HG03045 (cell line): ENCODE measurements around the gene NRG3.

Experiments
- ATAC-seq: cut with Tn5 transposase; IDR thresholded peaks from one replicate; pipeline ENCODE4 v1.9.1; 2021; ENCODE audit warnings: mild to moderate bottlenecking, moderate library complexity; ENCODE audit not compliant: unreplicated experiment

Gene NRG3

DNA sequence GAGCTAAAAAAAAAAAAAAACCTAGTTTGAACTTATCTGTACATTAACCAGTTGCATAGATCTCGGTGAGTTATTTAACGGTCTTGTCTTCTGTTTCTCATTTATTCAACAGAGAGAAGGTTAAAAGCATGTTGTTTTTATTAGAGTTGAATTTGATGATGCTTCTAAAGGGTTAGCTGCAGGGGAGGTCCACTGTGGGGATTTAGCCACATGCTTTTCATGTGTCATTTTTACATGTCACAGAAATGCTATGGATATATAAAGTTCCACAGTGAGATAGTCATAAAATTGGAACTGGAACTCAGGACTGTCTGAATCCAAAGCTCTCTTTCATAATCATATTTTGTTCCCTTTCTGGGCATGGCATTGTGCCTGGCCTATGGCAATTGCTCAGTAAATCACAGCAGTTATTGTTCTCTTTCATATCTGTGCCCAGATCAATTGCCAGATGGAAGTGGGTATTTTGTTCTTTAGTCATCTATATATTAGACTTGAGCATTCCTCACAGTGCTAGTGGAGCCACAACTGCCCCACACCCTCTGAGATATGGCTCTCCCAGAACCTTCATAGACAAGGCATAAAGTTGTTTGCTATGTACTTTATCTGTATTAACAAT is 578.8 kb downstream of the NRG3 start:
- no peak for ATAC-seq

DNA sequence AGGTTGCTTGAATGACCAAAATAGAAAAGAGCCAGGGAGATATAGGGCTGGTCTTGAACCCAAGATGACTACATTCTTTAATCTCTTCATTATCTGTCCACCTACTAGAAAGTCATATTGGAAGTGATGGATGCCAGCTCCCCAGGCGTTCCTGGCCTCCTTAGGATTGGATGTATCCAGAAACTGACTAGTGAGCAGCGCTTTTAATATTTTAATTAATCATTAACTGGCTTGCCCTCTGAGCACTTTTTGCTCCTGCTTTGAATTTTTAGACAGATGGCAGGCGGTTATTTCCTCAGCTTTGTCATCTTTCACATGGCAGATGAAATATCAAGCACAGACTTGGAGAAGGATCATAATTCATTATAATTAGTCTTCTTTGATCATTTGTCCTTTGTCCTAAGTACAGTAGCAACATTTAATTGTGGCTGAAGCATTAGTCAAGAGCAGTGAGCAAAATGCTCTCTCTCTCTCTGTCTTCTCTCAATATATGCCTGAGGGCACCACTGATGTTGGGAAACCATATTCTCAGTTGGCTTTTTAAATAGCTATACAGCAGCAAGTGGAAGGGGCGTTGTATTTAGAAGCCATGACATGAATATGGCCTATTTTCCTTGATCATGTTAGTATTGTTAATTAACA is 588.0 kb downstream of the NRG3 start:
- ATAC-seq: no peak

DNA sequence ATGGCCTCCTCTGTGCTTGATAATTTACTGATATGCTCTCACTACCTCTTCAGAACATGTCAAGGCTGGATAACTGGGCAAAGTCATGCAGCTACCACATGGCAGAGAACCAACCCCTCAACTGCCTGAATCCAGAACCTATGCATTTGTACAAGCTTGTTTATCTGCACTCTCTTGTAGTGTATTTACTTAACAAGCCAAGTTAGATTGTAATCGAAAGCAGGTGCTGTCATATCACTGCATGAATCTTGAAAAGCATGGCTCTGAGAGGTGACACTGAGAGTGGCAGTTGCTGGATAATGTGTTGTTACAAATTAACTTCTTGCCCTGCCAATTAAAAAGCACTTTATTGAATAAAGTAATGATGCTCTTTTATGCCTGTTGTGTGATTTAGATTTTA is 588.6 kb downstream of the NRG3 start:
- ATAC-seq: no peak

DNA sequence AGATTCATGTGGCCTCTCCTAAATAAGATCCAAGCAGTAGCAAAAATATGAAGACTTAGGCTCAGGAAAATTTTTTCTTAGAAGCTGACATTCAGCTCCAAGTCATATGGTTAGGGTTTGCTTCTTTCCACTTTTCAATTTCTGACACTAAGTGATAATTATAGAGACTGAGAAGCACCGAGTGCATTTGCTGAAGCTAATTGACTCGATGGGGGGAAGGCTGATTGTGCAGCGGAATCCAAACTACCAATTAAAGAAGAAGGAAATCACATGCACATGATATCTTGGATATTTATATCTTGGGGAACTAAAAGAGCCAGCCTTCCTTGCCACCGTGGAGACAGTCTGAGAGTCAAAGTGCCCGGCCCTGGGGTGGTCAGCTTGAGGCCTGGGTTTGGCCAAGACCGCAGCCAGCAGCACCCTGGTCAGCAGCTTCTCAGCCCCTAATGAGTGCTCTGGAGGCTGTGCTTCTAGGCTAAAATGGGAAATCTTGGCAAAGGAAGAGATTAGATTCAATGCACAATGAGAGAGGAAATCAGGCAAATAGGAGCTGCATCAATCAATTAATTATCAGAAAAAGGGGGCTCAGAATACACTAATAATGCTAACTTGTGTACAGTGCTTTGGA is 589.3 kb downstream of the NRG3 start:
- ATAC-seq: no peak

DNA sequence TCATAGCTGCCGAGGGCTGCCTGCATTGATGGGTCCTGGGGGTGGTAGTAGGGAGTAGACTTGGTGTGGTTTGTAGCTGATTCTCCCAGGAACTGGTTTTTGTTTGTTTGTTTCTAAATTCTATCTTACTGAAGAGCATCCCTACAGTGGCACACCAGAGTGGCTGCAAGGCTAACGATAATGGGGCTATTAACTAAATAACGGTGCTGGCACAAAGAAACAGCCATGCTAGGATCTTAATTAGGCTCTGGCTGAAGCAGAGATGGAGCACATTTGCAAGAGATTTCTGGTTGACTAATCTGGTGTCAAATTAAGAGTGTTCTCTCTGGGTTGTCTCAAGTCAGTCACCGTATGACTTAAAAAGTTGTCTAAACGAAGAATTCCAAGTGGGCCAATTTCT is 590.0 kb downstream of the NRG3 start:
- no peak for ATAC-seq

DNA sequence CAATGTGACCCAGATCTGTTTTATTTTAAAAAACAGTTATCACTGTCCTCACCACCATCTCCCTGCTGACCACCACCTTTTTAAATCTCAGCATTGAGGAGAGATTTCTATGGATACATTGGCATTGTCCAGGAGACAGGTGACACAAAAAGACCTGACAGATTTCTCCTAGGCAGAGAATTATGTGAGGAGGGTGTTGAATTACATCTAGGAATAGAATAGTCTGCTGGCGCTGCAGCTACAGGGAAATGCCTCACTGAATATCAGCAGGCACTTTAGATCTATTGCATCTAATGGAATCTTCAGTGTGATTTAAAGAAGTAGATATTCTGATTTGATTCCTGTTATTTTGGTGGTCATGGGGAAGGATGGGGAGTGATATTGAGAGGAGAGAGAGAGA is 593.5 kb downstream of the NRG3 start:
- no peak for ATAC-seq

DNA sequence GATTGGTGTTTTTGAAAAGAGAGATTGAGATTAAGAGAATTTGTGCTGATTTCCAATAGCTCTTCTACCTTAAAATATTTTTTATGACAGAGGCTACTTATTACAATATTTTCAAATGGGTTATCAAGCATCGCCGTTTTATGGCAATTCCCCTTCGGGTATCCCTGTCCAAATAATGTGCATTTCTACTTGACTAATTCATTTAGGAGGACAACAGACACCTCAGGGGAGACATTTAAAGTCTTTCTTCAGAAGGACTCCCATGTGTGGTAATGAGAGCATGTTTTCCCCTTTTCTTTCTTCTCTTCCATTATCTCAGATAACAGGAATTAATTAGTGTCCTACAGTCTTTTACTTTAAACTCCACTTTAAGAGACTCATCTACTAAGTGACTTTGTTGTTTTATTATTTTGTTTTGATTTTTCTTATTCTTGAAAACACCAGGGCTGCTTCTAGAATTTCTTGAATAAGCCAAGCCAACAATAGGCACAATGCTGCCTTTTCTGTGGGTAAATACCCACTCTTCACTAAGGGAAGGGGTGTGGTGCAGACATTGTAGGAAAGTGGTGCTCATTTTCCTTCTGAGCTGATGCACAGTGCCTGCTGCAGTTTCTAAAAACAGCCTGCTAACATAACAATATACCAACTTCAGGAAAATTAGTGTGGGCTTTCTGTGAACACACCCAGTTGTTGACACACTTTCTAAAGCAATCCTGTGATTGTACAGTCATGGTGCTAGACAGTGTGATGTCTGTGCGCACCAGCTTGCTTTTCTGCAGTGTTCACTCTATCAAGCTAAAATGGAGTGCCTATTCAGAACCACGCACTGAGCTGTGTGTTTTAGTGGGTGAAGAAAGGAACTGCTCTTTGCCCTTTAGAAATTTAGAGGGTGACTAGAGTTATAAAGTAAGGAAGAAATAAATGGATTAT is 597.7 kb downstream of the NRG3 start:
- ATAC-seq: no peak

DNA sequence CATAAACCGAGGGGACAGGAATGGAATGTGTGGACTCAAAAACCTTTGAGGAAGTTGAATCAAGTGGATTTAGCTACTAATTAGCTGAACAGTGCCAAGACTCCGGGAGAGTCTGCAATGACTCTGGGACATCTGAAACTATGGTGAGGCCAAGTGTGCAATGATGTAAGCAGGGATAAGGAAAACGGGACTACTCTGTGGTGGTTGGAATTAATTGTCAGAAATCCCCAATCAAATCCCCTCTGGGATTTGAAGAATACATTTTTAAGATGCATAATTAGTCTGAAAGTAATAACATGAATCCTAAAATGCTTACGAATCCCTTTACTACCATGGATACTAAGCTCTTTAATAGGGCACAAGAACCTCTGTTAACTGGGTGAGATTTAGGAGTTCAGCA is 602.8 kb downstream of the NRG3 start:
- ATAC-seq: no peak

DNA sequence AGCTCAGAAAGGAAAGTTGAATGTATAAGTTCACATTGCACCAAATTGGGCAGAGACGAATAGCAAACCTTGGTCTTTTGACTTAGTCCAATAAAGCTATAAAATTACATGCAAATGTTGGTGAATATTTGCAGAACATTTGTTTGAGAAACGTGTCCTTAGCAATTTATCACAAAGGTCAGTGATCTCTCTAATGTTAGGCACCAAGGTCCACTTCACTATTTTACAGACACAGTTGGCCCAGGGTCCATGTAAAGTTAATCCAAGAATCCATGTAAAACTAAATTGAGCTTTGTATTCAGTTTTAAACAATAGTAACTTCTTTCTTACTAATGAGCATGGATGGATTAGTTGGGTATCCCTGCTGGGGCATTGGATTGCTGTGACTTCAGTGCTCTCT is 617.7 kb downstream of the NRG3 start:
- no peak for ATAC-seq

DNA sequence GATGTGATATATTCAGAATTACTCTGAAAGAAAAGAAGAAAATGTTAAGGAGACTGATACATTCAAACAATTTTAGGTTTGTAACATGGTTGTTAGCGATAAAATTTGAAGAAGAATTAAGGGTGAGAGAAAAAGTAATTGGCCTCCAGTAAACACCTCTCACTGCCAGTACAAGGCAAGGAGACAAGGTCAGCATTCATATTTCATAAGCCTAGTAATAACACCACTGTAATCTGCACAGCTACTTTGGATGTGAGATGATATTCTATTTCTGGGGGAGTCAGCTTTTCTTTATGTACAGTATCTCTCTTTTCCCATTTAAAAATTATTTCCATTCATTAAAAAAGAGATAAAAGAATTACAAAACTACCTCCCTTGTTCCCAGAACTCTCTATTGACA is 621.1 kb downstream of the NRG3 start:
- ATAC-seq: no peak

DNA sequence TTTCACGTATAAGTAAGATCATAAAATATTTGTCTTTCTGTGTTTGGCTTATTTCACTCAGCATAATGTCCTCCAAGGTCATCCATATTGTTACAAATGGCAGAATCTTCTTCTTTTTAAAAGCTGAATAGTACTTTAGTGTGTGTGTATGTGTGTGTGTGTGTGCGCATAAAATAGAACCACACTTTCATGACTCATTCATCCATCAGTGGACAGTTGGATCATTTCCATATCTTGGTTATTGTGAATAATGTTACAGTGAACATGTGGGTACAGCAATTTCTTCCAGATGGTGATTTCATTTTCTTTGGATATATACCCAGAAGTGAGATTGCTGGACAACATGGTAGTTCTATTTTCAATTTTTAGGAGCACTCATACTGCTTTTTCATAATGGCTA is 622.4 kb downstream of the NRG3 start:
- ATAC-seq: no peak

DNA sequence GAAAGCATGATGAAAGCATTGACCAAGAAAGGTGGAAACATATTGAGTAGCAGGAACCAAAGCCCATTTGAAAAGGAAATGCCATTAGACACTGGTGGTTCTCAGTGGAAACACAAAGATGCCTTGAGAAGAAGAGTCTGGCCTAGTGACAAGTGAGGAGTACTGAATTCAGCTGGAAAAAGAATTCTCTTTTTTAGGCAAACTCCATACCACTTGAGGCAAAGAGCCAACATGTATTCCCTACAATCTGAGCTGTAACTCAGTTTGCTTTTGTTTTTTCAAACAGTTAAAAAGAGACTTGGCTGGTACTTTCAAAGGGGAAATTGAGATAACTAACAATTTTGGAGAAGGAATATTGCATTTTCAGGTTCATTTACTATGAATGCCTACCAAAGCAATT is 624.0 kb downstream of the NRG3 start:
- no peak for ATAC-seq

DNA sequence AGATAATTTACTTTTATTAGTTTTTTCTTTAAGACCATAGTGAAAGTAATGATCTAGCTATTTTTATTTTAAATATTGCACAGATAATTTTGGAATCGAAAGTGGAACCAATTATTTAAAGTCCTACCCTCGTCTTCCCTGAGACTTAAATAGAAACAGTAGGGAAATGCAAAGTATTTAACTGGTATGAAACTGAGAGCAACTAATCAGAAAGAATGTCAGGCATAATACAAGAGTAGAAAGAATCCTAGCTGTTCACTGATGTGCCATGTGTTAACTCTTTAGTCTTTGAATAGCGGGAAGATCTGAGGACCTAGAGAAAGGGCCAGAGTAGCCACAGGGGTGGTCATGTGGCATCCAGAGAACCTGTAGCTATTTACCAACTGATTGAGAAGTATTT is 630.0 kb downstream of the NRG3 start:
- ATAC-seq: no peak

DNA sequence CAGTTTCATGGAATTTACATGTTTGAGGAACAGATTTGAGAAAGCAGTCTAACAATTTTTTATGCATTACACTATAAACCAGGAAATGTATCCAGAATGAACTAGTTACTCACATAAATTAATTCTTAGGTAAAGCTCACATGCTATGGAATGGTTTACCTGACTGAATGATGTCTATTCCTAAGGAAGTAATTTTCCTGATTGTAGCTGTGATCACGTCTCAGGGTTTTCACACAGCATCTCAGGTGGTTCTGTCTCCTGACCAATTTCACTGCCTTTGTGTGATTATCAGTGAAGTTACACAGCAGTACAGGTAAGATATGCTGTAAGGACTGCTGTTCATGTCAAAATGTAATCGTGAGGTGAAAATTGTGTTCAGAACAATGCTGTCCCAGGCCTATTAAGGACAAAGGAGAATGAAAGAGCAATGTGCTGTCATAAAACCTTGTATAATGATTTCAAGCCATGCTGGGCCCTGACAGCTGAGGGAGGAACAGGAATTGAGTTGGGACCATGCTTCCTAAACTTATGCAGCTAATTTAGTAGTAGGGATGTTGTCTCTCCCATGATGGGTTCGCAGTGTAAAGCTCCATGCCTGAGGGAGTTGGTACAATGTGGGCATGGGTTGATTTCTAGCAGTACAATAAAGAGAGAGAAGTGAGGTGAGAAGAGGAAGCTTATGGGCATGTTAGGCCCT is 631.8 kb downstream of the NRG3 start:
- no peak for ATAC-seq

DNA sequence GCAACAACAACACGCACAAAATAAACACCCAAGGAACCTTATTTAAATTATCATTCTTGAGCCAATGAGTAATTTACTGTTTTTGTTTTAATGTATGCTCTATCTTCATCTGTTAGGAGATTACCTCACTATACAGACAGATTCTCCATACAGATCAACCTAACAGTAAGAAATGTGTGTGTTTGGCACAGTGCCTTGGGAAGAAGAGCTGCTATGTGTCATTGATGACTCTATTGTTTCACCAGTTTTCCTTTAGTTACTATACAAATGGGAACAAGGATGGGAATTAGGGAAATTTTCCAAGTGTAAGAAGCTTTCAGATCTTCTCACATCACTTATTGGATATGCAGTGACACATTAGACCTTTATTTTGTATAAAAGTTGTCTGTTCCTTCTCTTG is 640.3 kb downstream of the NRG3 start:
- ATAC-seq: no peak

DNA sequence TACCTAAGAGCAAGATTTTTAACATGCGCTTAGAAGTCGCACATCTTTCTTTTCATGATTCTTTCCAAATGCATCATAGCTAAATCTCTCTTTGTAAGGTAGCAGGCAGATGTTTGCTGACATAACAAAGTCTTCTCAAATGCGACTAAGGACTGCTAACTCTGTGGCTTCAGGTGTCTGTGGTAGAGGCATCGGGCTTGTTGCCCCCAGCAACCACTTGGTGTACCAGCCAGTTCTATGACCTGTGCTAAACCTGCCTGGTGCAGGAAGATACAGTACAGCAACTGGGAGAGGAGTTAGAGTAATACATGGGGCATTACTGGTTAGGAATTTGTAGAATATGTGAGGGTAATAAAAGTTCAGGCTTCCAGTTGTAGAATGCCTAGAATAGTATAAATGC is 654.1 kb downstream of the NRG3 start:
- no peak for ATAC-seq

DNA sequence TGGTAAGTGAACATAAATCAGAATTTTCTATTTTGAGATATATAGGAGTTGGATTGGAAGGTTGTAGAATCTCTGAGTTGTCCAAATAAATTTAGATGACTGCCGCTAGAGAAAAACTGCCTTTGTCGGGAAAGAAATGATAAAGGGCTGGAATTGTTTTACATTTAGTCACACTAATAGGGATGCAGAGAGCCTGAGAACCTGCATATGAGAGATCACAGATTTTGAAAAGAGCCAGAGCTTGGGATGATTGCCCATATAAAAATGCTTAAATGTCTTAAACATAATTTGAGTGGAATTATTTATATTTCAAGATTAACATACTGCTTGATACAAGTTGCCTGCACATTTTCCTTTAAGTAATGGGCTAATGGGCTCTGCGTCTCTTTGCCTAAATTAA is 660.5 kb downstream of the NRG3 start:
- no peak for ATAC-seq

DNA sequence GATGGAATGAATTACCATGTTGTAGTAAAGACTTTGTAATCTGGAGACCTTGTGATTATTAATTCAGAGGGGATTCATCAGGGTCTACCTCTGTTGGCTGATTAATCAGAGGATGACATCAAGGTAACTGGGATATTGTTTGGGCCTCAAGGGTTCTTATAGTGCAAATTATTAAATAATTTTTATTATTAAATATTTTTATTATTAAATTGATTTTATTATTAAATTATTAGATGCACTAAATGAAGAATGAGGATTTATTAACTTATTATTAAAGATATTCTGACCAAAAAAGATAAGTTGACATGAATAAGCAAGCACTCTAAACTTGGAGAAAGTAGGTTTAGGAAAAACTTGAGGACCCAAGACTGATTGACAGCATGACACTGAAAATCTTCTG is 661.7 kb downstream of the NRG3 start:
- ATAC-seq: no peak

DNA sequence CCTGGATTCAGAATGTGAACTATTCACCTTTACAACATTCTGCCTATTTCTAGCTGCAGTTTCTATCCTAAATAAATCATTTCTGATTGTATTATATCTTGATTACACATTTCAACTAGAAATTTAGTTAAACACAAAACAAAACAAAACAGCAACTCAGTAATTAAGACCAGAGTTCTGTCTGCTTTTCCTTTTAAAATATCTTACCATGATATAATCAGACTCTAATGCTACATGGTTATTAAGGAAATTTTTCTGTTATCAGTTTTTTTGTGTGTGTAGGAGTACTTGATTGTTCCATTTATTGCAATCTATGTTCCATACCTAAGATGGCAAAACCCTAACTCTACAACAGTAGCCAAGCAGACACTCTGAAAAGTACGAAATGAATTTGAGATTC is 663.3 kb downstream of the NRG3 start:
- no peak for ATAC-seq

DNA sequence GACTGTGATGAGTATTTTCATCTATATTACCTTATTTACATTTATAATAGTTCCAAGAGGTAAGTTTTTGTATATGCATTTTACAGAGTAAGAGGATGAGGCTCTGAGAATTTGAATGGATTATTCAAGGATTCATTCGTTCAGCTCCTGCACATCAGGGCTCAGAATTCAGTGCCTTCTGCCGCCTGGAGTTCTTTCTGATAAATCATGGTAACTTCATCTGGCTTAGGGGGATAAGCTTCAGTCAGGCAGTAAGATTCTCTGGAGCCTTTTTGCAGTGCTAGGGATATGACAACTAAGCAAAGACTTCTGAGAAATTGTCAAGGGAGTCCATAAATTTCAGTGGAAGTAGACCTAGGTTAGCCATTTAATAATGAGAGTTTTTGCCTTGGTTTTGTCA is 668.6 kb downstream of the NRG3 start:
- ATAC-seq: no peak

DNA sequence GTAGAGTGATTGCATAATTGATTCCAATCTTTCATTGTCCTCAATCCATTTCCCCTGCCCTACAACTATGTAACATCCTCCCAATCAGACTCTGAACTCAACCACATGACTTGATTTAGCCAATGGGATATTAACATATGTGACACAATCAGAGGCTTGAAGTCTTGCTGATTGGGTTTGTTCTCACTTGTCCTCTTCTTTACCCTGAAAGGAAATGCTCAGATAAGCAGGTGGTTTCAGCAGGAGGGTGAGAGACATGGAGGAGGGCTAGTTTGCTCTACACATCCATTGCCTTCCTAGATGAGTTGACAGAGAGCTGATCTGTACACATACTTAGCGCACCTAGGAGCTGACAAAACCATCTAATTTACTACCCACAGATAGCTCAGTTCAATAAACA is 669.4 kb downstream of the NRG3 start:
- ATAC-seq: no peak
